ENCODE data around the gene NDUFB10. TPM values are rescaled to one million over a fixed set of nuclear protein-coding genes. Genes with fewer than 3 reads are reported as not detected.

The NDUFB10 gene
- polyA plus RNA-seq, 1 donor from 2014 or later = 217 TPM

DNA sequence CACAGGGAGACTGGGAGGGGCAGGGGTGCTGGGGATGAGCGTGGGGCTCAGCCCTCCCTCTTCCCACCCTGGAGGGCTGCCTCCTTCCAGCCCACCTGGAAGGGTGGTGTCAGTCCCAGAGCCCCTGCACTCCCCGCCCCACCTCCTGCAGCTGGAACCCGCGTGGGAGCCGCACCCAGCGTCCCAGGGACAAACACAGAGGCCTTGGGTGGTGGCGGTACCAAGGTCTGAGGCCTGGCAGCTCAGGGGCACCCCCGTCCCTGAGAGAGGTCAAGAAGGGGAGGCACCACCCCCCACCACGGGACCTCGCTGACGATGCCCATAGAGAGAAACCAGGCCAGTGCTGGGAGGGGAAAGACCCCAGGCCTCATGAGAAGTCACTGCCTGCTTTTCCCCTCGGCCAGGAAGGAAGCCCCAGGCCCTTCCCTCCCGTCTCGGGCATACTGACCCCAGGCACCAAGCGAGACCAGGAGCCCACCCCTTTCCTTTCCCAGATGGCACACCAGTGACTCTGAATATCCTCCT lies 45.2 kb upstream of the NDUFB10 start:
- Histone ChIP-seq H3K9me2 (ENCODE audit: insufficient read depth, low read length) (no peaks in the 10 kb centered on the region), H3K9me3 (ENCODE audit: low read length) (no peaks in the 10 kb centered on the region), H4K20me1 (ENCODE audit: insufficient read depth) (no peaks in the 10 kb centered on the region), H2AFZ (ENCODE audit: low read depth, low read length) (no peak overlapping the region), H3K27ac (ENCODE audit: low read length) (no peak overlapping the region), H3K36me3 (ENCODE audit: insufficient read depth, low read length) (no peaks in the 10 kb centered on the region), H3K79me2 (replicated peaks; ENCODE audit: insufficient read depth, low read length) (no peaks in the 10 kb centered on the region), H3K4me2 (ENCODE audit: low read length) (no peak overlapping the region), H3F3A (ENCODE audit: insufficient read depth, low read length, poor library complexity, severe bottlenecking) (no peaks in the 10 kb centered on the region), H3K27me3 (ENCODE audit: insufficient read depth, low read depth, low read length) (peaks cover 37% of the 10 kb centered on the region), H3K4me3 (ENCODE audit: low read length) (no peak overlapping the region), H3K9ac (ENCODE audit: low read length) (no peak overlapping the region)
- TF ChIP-seq SMC3 (conservative IDR thresholded peaks at IDR 0.05; ENCODE audit: poor library complexity) (no peak), RAD21 (conservative IDR thresholded peaks at IDR 0.05) (no peak), TAF1 (IDR thresholded peaks at IDR 0.05; ENCODE audit: low read depth) (no peak), EZH2 (IDR thresholded peaks at IDR 0.05; ENCODE audit: borderline replicate concordance, insufficient read depth, low read length, poor library complexity, severe bottlenecking) (no peak), POLR2AphosphoS5 (IDR thresholded peaks at IDR 0.05) (no peak), REST (IDR thresholded peaks at IDR 0.05; ENCODE audit: borderline replicate concordance) (no peak), MXI1 (conservative IDR thresholded peaks at IDR 0.05; ENCODE audit: poor library complexity, severe bottlenecking) (no peak), EP300 (conservative IDR thresholded peaks at IDR 0.05; ENCODE audit: poor library complexity, severe bottlenecking) (no peak)
- TF ChIP-seq, protein P1, sequence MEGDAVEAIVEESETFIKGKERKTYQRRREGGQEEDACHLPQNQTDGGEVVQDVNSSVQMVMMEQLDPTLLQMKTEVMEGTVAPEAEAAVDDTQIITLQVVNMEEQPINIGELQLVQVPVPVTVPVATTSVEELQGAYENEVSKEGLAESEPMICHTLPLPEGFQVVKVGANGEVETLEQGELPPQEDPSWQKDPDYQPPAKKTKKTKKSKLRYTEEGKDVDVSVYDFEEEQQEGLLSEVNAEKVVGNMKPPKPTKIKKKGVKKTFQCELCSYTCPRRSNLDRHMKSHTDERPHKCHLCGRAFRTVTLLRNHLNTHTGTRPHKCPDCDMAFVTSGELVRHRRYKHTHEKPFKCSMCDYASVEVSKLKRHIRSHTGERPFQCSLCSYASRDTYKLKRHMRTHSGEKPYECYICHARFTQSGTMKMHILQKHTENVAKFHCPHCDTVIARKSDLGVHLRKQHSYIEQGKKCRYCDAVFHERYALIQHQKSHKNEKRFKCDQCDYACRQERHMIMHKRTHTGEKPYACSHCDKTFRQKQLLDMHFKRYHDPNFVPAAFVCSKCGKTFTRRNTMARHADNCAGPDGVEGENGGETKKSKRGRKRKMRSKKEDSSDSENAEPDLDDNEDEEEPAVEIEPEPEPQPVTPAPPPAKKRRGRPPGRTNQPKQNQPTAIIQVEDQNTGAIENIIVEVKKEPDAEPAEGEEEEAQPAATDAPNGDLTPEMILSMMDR (IDR thresholded peaks at IDR 0.05; ENCODE audit: poor library complexity, severe bottlenecking) = no peak

DNA sequence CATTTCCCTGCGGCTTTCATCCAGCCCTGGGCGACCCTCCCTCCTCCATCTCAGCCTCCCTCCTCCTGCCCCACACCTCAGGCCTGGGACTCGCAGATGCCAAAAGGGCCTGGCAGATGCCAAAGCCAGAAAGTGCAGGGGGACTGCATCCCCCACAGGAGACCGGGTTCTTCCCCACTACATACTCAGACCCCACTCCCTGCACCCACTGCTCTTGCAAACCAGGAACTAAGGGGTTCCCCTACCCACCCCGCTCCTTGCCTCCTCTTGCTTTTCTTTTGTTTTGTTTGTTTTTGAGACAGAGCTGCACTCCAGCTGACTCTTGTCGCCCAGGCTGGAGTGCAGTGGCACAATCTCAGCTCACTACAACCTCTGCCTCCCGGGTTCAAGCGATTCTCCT lies 44.4 kb upstream of the NDUFB10 start:
- H3K9me3 ChIP-seq (ENCODE audit: low read length) = no peaks in the 10 kb centered on the region
- H4K20me1 ChIP-seq (ENCODE audit: insufficient read depth) = no peaks in the 10 kb centered on the region
- H3K27ac ChIP-seq (ENCODE audit: low read length) = no peak overlapping the region
- no peak overlapping the region for H3K4me3 ChIP-seq (ENCODE audit: low read length)
- TF ChIP-seq TAF1 (IDR thresholded peaks at IDR 0.05; ENCODE audit: low read depth) (no peak), EZH2 (IDR thresholded peaks at IDR 0.05; ENCODE audit: borderline replicate concordance, insufficient read depth, low read length, poor library complexity, severe bottlenecking) (no peak), RAD21 (conservative IDR thresholded peaks at IDR 0.05) (no peak), EP300 (conservative IDR thresholded peaks at IDR 0.05; ENCODE audit: poor library complexity, severe bottlenecking) (no peak), MXI1 (conservative IDR thresholded peaks at IDR 0.05; ENCODE audit: poor library complexity, severe bottlenecking) (no peak), SMC3 (conservative IDR thresholded peaks at IDR 0.05; ENCODE audit: poor library complexity) (no peak)
- H3F3A ChIP-seq (ENCODE audit: insufficient read depth, low read length, poor library complexity, severe bottlenecking) = no peaks in the 10 kb centered on the region
- H3K9me2 ChIP-seq (ENCODE audit: insufficient read depth, low read length) = no peaks in the 10 kb centered on the region
- no peaks in the 10 kb centered on the region for H3K79me2 ChIP-seq (replicated peaks; ENCODE audit: insufficient read depth, low read length)
- H3K27me3 ChIP-seq (ENCODE audit: insufficient read depth, low read depth, low read length) = peaks cover 45% of the 10 kb centered on the region
- no peak overlapping the region for H3K9ac ChIP-seq (ENCODE audit: low read length)
- no peak overlapping the region for H2AFZ ChIP-seq (ENCODE audit: low read depth, low read length)
- no peaks in the 10 kb centered on the region for H3K36me3 ChIP-seq (ENCODE audit: insufficient read depth, low read length)
- H3K4me2 ChIP-seq (ENCODE audit: low read length) = no peak overlapping the region
